ENCODE data around the gene PDZRN3. TPM values are rescaled to one million over a fixed set of nuclear protein-coding genes. Genes with fewer than 3 reads are reported as not detected.

Gene PDZRN3
- polyA plus RNA-seq, 4 donors: 2.2 to 21.4 (median 14.1) TPM

- peaks cover 0 to 5% (median 0%) of the 10 kb centered on the region in 3 donors for H3K36me3 ChIP-seq (ENCODE audit: control insufficient read depth in 3 of 3, insufficient read depth in 2 of 3, low read depth in 1 of 3, low read length in 3 of 3)
- H3K27ac ChIP-seq (ENCODE audit: low read depth in 1 of 3, low read length in 2 of 3): no peak overlapping the region
- 93 to 96% (median 94%) methylated on average over 5 of the region's 5 CpGs for WGBS, 3 donors
- no peak for FAIRE-seq
- H3K4me1 ChIP-seq (ENCODE audit: control insufficient read depth in 3 of 3, insufficient read depth in 2 of 3, low read depth in 1 of 3, low read length in 2 of 3): peaks cover 0 to 5% (median 5%) of the 10 kb centered on the region in 3 donors
- no peaks in the 10 kb centered on the region for H3K27me3 ChIP-seq (ENCODE audit: control insufficient read depth in 3 of 3, insufficient read depth in 3 of 3, low read length in 3 of 3)
- peaks cover 0 to 7% of the 10 kb centered on the region in 2 donors for H3K9me3 ChIP-seq (ENCODE audit: control insufficient read depth in 2 of 2, insufficient read depth in 1 of 2, low read depth in 1 of 2, low read length in 1 of 2)
- H3K4me3 ChIP-seq (ENCODE audit: low read depth in 1 of 3, low read length in 3 of 3): no peak overlapping the region
- no peak for DNase-seq
Measured at GRCh38 chr3:73479325-73479724, 145.4 kb downstream of the PDZRN3 start.

GRCh38 chr3:73478858-73479257, 145.9 kb downstream of the PDZRN3 start:
- Histone ChIP-seq H3K4me1 (ENCODE audit: control insufficient read depth in 3 of 3, insufficient read depth in 2 of 3, low read depth in 1 of 3, low read length in 2 of 3) (peaks cover 0 to 9% (median 5%) of the 10 kb centered on the region in 3 donors), H3K4me3 (ENCODE audit: low read depth in 1 of 3, low read length in 3 of 3) (no peak overlapping the region), H3K27me3 (ENCODE audit: control insufficient read depth in 3 of 3, insufficient read depth in 3 of 3, low read length in 3 of 3) (no peaks in the 10 kb centered on the region), H3K27ac (ENCODE audit: low read depth in 1 of 3, low read length in 2 of 3) (no peak overlapping the region), H3K9me3 (ENCODE audit: control insufficient read depth in 2 of 2, insufficient read depth in 1 of 2, low read depth in 1 of 2, low read length in 1 of 2) (peaks cover 0 to 7% of the 10 kb centered on the region in 2 donors), H3K36me3 (ENCODE audit: control insufficient read depth in 3 of 3, insufficient read depth in 2 of 3, low read depth in 1 of 3, low read length in 3 of 3) (peaks cover 0 to 5% (median 0%) of the 10 kb centered on the region in 3 donors)
- WGBS, 3 donors: 88 to 97% (median 89%) methylated on average over 1 of the region's 1 CpG
- DNase-seq: no peak
- no peak for FAIRE-seq

- Histone ChIP-seq H3K4me1 (ENCODE audit: control insufficient read depth in 3 of 3, insufficient read depth in 2 of 3, low read depth in 1 of 3, low read length in 2 of 3) (peaks cover 0 to 12% (median 8%) of the 10 kb centered on the region in 3 donors), H3K27ac (ENCODE audit: low read depth in 1 of 3, low read length in 2 of 3) (no peak overlapping the region), H3K9me3 (ENCODE audit: control insufficient read depth in 2 of 2, insufficient read depth in 1 of 2, low read depth in 1 of 2, low read length in 1 of 2) (peaks cover 0 to 7% of the 10 kb centered on the region in 2 donors), H3K36me3 (ENCODE audit: control insufficient read depth in 3 of 3, insufficient read depth in 2 of 3, low read depth in 1 of 3, low read length in 3 of 3) (peaks cover 0 to 5% (median 0%) of the 10 kb centered on the region in 3 donors), H3K27me3 (ENCODE audit: control insufficient read depth in 3 of 3, insufficient read depth in 3 of 3, low read length in 3 of 3) (no peaks in the 10 kb centered on the region), H3K4me3 (ENCODE audit: low read depth in 1 of 3, low read length in 3 of 3) (no peak overlapping the region)
- FAIRE-seq: no peak
- no peak for DNase-seq
- 66 to 69% (median 68%) methylated on average over 2 of the region's 2 CpGs for WGBS, 3 donors
Measured at GRCh38 chr3:73475717-73476116, 149.0 kb downstream of the PDZRN3 start.

- Histone ChIP-seq H3K36me3 (ENCODE audit: control insufficient read depth in 3 of 3, insufficient read depth in 2 of 3, low read depth in 1 of 3, low read length in 3 of 3) (peaks cover 0 to 5% (median 0%) of the 10 kb centered on the region in 3 donors), H3K27ac (ENCODE audit: low read depth in 1 of 3, low read length in 2 of 3) (no peak overlapping the region), H3K4me3 (ENCODE audit: low read depth in 1 of 3, low read length in 3 of 3) (no peak overlapping the region), H3K4me1 (ENCODE audit: control insufficient read depth in 3 of 3, insufficient read depth in 2 of 3, low read depth in 1 of 3, low read length in 2 of 3) (peaks cover 0 to 12% (median 8%) of the 10 kb centered on the region in 3 donors), H3K27me3 (ENCODE audit: control insufficient read depth in 3 of 3, insufficient read depth in 3 of 3, low read length in 3 of 3) (no peaks in the 10 kb centered on the region), H3K9me3 (ENCODE audit: control insufficient read depth in 2 of 2, insufficient read depth in 1 of 2, low read depth in 1 of 2, low read length in 1 of 2) (peaks cover 0 to 7% of the 10 kb centered on the region in 2 donors)
- 88 to 94% (median 90%) methylated on average over 4 of the region's 4 CpGs for WGBS, 3 donors
- no peak for FAIRE-seq
- DNase-seq: no peak
Measured at GRCh38 chr3:73475175-73475574, 149.6 kb downstream of the PDZRN3 start.

- no peaks in the 10 kb centered on the region for H3K27me3 ChIP-seq (ENCODE audit: control insufficient read depth in 3 of 3, insufficient read depth in 3 of 3, low read length in 3 of 3)
- FAIRE-seq: no peak
- H3K27ac ChIP-seq (ENCODE audit: low read depth in 1 of 3, low read length in 2 of 3): no peak overlapping the region
- H3K4me3 ChIP-seq (ENCODE audit: low read depth in 1 of 3, low read length in 3 of 3): no peak overlapping the region
- peaks cover 0 to 5% (median 0%) of the 10 kb centered on the region in 3 donors for H3K36me3 ChIP-seq (ENCODE audit: control insufficient read depth in 3 of 3, insufficient read depth in 2 of 3, low read depth in 1 of 3, low read length in 3 of 3)
- WGBS, 3 donors: 88 to 95% (median 90%) methylated on average over 1 of the region's 1 CpG
- H3K4me1 ChIP-seq (ENCODE audit: control insufficient read depth in 3 of 3, insufficient read depth in 2 of 3, low read depth in 1 of 3, low read length in 2 of 3): peaks cover 0 to 12% (median 8%) of the 10 kb centered on the region in 3 donors
- no peak for DNase-seq
- H3K9me3 ChIP-seq (ENCODE audit: control insufficient read depth in 2 of 2, insufficient read depth in 1 of 2, low read depth in 1 of 2, low read length in 1 of 2): peaks cover 0 to 7% of the 10 kb centered on the region in 2 donors
Measured at GRCh38 chr3:73474619-73475018, 150.1 kb downstream of the PDZRN3 start.

GRCh38 chr3:73473898-73474416, 150.8 kb downstream of the PDZRN3 start:
- Histone ChIP-seq H3K27ac (ENCODE audit: low read depth in 1 of 3, low read length in 2 of 3) (no peak overlapping the region), H3K9me3 (ENCODE audit: control insufficient read depth in 2 of 2, insufficient read depth in 1 of 2, low read depth in 1 of 2, low read length in 1 of 2) (peaks cover 0 to 7% of the 10 kb centered on the region in 2 donors), H3K4me3 (ENCODE audit: low read depth in 1 of 3, low read length in 3 of 3) (no peak overlapping the region), H3K27me3 (ENCODE audit: control insufficient read depth in 3 of 3, insufficient read depth in 3 of 3, low read length in 3 of 3) (no peaks in the 10 kb centered on the region), H3K4me1 (ENCODE audit: control insufficient read depth in 3 of 3, insufficient read depth in 2 of 3, low read depth in 1 of 3, low read length in 2 of 3) (peaks cover 0 to 12% (median 8%) of the 10 kb centered on the region in 3 donors), H3K36me3 (ENCODE audit: control insufficient read depth in 3 of 3, insufficient read depth in 2 of 3, low read depth in 1 of 3, low read length in 3 of 3) (peaks cover 0 to 2% (median 0%) of the 10 kb centered on the region in 3 donors)
- FAIRE-seq: no peak
- 14 to 51% (median 27%) methylated on average over 4 of the region's 4 CpGs for WGBS, 3 donors
- DNase-seq: peak; percentile 55 to 56

- Histone ChIP-seq H3K4me1 (ENCODE audit: control insufficient read depth in 3 of 3, insufficient read depth in 2 of 3, low read depth in 1 of 3, low read length in 2 of 3) (peaks cover 0 to 12% (median 8%) of the 10 kb centered on the region in 3 donors), H3K9me3 (ENCODE audit: control insufficient read depth in 2 of 2, insufficient read depth in 1 of 2, low read depth in 1 of 2, low read length in 1 of 2) (peaks cover 0 to 7% of the 10 kb centered on the region in 2 donors), H3K4me3 (ENCODE audit: low read depth in 1 of 3, low read length in 3 of 3) (no peak overlapping the region), H3K36me3 (ENCODE audit: control insufficient read depth in 3 of 3, insufficient read depth in 2 of 3, low read depth in 1 of 3, low read length in 3 of 3) (peaks cover 0 to 2% (median 0%) of the 10 kb centered on the region in 3 donors), H3K27ac (ENCODE audit: low read depth in 1 of 3, low read length in 2 of 3) (no peak overlapping the region), H3K27me3 (ENCODE audit: control insufficient read depth in 3 of 3, insufficient read depth in 3 of 3, low read length in 3 of 3) (no peaks in the 10 kb centered on the region)
- FAIRE-seq (no peak), DNase-seq (no peak)
- 48 to 66% (median 50%) methylated on average over 5 of the region's 5 CpGs for WGBS, 3 donors
Measured at GRCh38 chr3:73473181-73473897, 151.4 kb downstream of the PDZRN3 start.

GRCh38 chr3:73471986-73472787, 152.6 kb downstream of the PDZRN3 start:
- WGBS, 3 donors: 65 to 84% (median 73%) methylated on average over 8 of the region's 8 CpGs
- no peak for DNase-seq
- no peak overlapping the region for H3K27ac ChIP-seq (ENCODE audit: low read depth in 1 of 3, low read length in 2 of 3)

More at GRCh38 chr3:73471986-73472787, 152.6 kb downstream of the PDZRN3 start:
- Histone ChIP-seq H3K9me3 (ENCODE audit: control insufficient read depth in 2 of 2, insufficient read depth in 1 of 2, low read depth in 1 of 2, low read length in 1 of 2) (no peaks in the 10 kb centered on the region), H3K4me1 (ENCODE audit: control insufficient read depth in 3 of 3, insufficient read depth in 2 of 3, low read depth in 1 of 3, low read length in 2 of 3) (peaks cover 0 to 15% (median 8%) of the 10 kb centered on the region in 3 donors), H3K27me3 (ENCODE audit: control insufficient read depth in 3 of 3, insufficient read depth in 3 of 3, low read length in 3 of 3) (no peaks in the 10 kb centered on the region), H3K4me3 (ENCODE audit: low read depth in 1 of 3, low read length in 3 of 3) (no peak overlapping the region), H3K36me3 (ENCODE audit: control insufficient read depth in 3 of 3, insufficient read depth in 2 of 3, low read depth in 1 of 3, low read length in 3 of 3) (peaks cover 0 to 2% (median 0%) of the 10 kb centered on the region in 3 donors)
- FAIRE-seq: no peak

Data from small intestine (tissue), 7 donors.